Thymus (tissue), 14 donors: Measurements from ENCODE around the gene RNPS1. TPM values are rescaled to one million over a fixed set of nuclear protein-coding genes. Genes with fewer than 3 reads are reported as not detected.

Experiments used
- DNase-seq, 9 donors: peaks; one replicate each; pipeline ENCODE4 v3.0.0-alpha.2; 2013; ENCODE audit warnings: low spot score in 9 of 9, low read depth in 6 of 9, missing footprints in 1 of 9
- H3K27ac ChIP-seq, 2 donors: one replicate each; pipeline ENCODE4 v1.5.1; 2013; ENCODE audit warnings: control low read depth in 1 of 2, low read depth in 1 of 2, low read length in 1 of 2, mild to moderate bottlenecking in 1 of 2, moderate library complexity in 1 of 2
- H3K27me3 ChIP-seq, 2 donors: one replicate each; pipeline ENCODE4 v1.5.1; 2013; ENCODE audit warnings: low read length in 1 of 2; ENCODE audit not compliant: control insufficient read depth in 2 of 2, insufficient read depth in 1 of 2
- H3K36me3 ChIP-seq, 2 donors: one replicate each; pipeline ENCODE4 v1.5.1; 2013; ENCODE audit warnings: low read length in 1 of 2, mild to moderate bottlenecking in 1 of 2, moderate library complexity in 1 of 2; ENCODE audit not compliant: control insufficient read depth in 2 of 2, insufficient read depth in 2 of 2
- H3K4me1 ChIP-seq, 2 donors: one replicate each; pipeline ENCODE4 v1.5.1; 2013; ENCODE audit warnings: low read length in 2 of 2; ENCODE audit not compliant: control insufficient read depth in 2 of 2, insufficient read depth in 2 of 2
- H3K4me3 ChIP-seq, 2 donors: one replicate each; pipeline ENCODE4 v1.5.1; 2013; ENCODE audit warnings: low read length in 2 of 2, control low read depth in 1 of 2, mild to moderate bottlenecking in 1 of 2
- H3K9me3 ChIP-seq, 2 donors: one replicate each; pipeline ENCODE4 v1.5.1; 2013; ENCODE audit warnings: low read length in 1 of 2, mild to moderate bottlenecking in 1 of 2; ENCODE audit not compliant: control insufficient read depth in 2 of 2, insufficient read depth in 1 of 2
- WGBS: extraction: QIAGEN DNeasy Blood & Tissue Kit; methylation state at CpG from one replicate; pipeline ENCODE4 v1.1.7; 2013; 5-methylcytosine and 5-hydroxymethylcytosine counted together
- long read RNA-seq, 10 donors: transcript quantifications; one replicate each; lab custom pipeline, GENCODE V29; 2026
- polyA plus RNA-seq: library from polyadenylated mRNA; stranded (reverse); fragments of 200-250 nt; gene quantifications from one replicate; pipeline ENCODE4 v1.2.3, GENCODE V29; 2013
- total RNA-seq: library from RNA; stranded (reverse); fragments of 120-200 nt; gene quantifications from one replicate; pipeline ENCODE4 v1.2.4, GENCODE V29; 2013
- donor health status: healthy.

The RNPS1 gene
- total RNA-seq (87.2 TPM), polyA plus RNA-seq (130 TPM)
- long read RNA-seq, donor 1, transcript RNPS1-220 (7 exons, 2,037 nt) = major isoform, 5 of 10 reads
- long read RNA-seq, donor 1, partial matches to known transcripts = 0 of 10 reads
- long read RNA-seq, donor 1, other reads (novel, unspliced or antisense) = 0 of 10 reads
- long read RNA-seq, donor 2 = 0 reads
- long read RNA-seq, donor 3, transcript RNPS1-220 (7 exons, 2,037 nt) = major isoform, 29 of 94 reads
- long read RNA-seq, donor 3, transcript RNPS1-219 (6 exons, 1,685 nt) = minor isoform, 7 of 94 reads
- long read RNA-seq, donor 3, transcript RNPS1-202 (8 exons, 2,241 nt) = minor isoform, 23 of 94 reads
- long read RNA-seq, donor 3, partial matches to known transcripts = 24 of 94 reads
- long read RNA-seq, donor 3, other reads (novel, unspliced or antisense) = 0 of 94 reads
- long read RNA-seq, donor 4, transcript RNPS1-220 (7 exons, 2,037 nt) = major isoform, 17 of 41 reads
- long read RNA-seq, donor 4, transcript RNPS1-202 (8 exons, 2,241 nt) = minor isoform, 10 of 41 reads
- long read RNA-seq, donor 4, transcript RNPS1-206 (2 exons, 2,223 nt) = minor isoform, 5 of 41 reads
- long read RNA-seq, donor 4, partial matches to known transcripts = 0 of 41 reads
- long read RNA-seq, donor 4, other reads (novel, unspliced or antisense) = 0 of 41 reads
- long read RNA-seq, donor 5, transcript RNPS1-217 (7 exons, 1,514 nt) = minor isoform, 7 of 120 reads
- long read RNA-seq, donor 5, transcript RNPS1-219 (6 exons, 1,685 nt) = minor isoform, 7 of 120 reads
- long read RNA-seq, donor 5, transcript RNPS1-202 (8 exons, 2,241 nt) = minor isoform, 27 of 120 reads
- long read RNA-seq, donor 5, transcript RNPS1-220 (7 exons, 2,037 nt) = major isoform, 42 of 120 reads
- long read RNA-seq, donor 5, partial matches to known transcripts = 24 of 120 reads
- long read RNA-seq, donor 5, other reads (novel, unspliced or antisense) = 0 of 120 reads
- long read RNA-seq, donor 6, transcript RNPS1-206 (2 exons, 2,223 nt) = minor isoform, 5 of 71 reads
- long read RNA-seq, donor 6, transcript RNPS1-220 (7 exons, 2,037 nt) = minor isoform, 21 of 71 reads
- long read RNA-seq, donor 6, transcript RNPS1-217 (7 exons, 1,514 nt) = minor isoform, 5 of 71 reads
- long read RNA-seq, donor 6, transcript RNPS1-202 (8 exons, 2,241 nt) = major isoform, 26 of 71 reads
- long read RNA-seq, donor 6, partial matches to known transcripts = 0 of 71 reads
- long read RNA-seq, donor 6, other reads (novel, unspliced or antisense) = 0 of 71 reads
- long read RNA-seq, donor 7, transcript RNPS1-219 (6 exons, 1,685 nt) = minor isoform, 7 of 78 reads
- long read RNA-seq, donor 7, transcript RNPS1-220 (7 exons, 2,037 nt) = major isoform, 30 of 78 reads
- long read RNA-seq, donor 7, transcript RNPS1-202 (8 exons, 2,241 nt) = minor isoform, 28 of 78 reads
- long read RNA-seq, donor 7, transcript RNPS1-217 (7 exons, 1,514 nt) = minor isoform, 5 of 78 reads
- long read RNA-seq, donor 7, partial matches to known transcripts = 0 of 78 reads
- long read RNA-seq, donor 7, other reads (novel, unspliced or antisense) = 0 of 78 reads
- long read RNA-seq, donor 8, transcript RNPS1-220 (7 exons, 2,037 nt) = minor isoform, 9 of 35 reads
- long read RNA-seq, donor 8, transcript RNPS1-202 (8 exons, 2,241 nt) = major isoform, 17 of 35 reads
- long read RNA-seq, donor 8, partial matches to known transcripts = 0 of 35 reads
- long read RNA-seq, donor 8, other reads (novel, unspliced or antisense) = 0 of 35 reads
- long read RNA-seq, donor 9, transcript RNPS1-202 (8 exons, 2,241 nt) = minor isoform, 8 of 45 reads
- long read RNA-seq, donor 9, transcript RNPS1-220 (7 exons, 2,037 nt) = major isoform, 24 of 45 reads
- long read RNA-seq, donor 9, partial matches to known transcripts = 0 of 45 reads
- long read RNA-seq, donor 9, other reads (novel, unspliced or antisense) = 0 of 45 reads
- long read RNA-seq, donor 10, transcript RNPS1-202 (8 exons, 2,241 nt) = minor isoform, 19 of 93 reads
- long read RNA-seq, donor 10, transcript RNPS1-220 (7 exons, 2,037 nt) = major isoform, 28 of 93 reads
- long read RNA-seq, donor 10, transcript RNPS1-206 (2 exons, 2,223 nt) = minor isoform, 7 of 93 reads
- long read RNA-seq, donor 10, partial matches to known transcripts = 27 of 93 reads
- long read RNA-seq, donor 10, other reads (novel, unspliced or antisense) = 0 of 93 reads

DNA sequence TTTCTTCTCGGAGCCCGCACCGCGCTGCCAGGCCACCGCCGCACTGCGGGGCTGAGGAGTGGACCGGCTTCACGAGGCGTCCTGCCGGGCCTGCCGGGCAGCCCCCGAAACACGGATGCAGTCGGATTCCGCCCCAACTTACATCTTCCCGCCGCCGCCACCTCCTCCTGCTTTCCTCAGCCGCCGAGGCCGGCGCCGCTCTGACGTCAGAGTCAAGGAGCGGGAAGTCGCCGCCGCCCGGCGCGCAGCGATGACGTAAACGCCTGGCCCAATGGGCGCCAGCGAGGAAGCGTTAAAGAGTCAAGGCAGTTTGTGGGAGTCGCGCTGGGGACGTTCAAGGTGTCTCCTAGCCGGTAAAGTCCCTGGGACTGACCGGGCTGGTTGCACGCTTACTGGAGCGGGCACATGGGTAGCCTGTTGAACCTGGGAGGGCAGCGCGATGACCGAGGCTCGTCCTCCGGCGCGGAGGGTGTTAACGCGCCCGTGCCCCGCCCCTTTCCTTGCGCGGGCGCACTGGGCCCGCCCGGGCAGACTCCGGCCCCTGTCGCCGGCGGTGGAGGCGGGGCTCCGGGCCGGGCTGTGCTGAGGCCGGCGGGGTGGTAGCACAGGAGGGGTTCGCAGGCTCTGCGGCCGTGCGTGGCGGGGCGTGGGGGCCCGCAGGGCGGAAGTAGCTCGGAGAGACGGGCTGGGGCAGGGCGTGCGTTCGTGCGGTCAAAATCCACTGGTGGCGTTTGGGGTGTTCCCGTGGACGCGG, at the start of gene RNPS1:
TSS of gene RNPS1 (minus strand) at position 214 of the 754 bp plus-strand sequence. CDS start 3,483 bp downstream, outside the sequence.
- H3K4me1 ChIP-seq = peaks cover 4 to 17% of the 10 kb centered on the region in 2 donors
- H3K27ac ChIP-seq = peak within 1 kb of the TSS; percentile 95 to 99
- H3K4me3 ChIP-seq = peak within 1 kb of the TSS; percentile 61 to 88
- 2% methylated on average over 88 of the region's 88 CpGs for WGBS
- DNase-seq = peak; percentile 94 to 98 (median 96)
- H3K36me3 ChIP-seq = peaks cover 13 to 25% of the 10 kb centered on the region in 2 donors
- H3K9me3 ChIP-seq = no peaks in the 10 kb centered on the region
- no peaks in the 10 kb centered on the region for H3K27me3 ChIP-seq

GRCh38 chr16:2317231-2318020, 49.5 kb upstream of the RNPS1 start:
- DNase-seq = no peak

DNA sequence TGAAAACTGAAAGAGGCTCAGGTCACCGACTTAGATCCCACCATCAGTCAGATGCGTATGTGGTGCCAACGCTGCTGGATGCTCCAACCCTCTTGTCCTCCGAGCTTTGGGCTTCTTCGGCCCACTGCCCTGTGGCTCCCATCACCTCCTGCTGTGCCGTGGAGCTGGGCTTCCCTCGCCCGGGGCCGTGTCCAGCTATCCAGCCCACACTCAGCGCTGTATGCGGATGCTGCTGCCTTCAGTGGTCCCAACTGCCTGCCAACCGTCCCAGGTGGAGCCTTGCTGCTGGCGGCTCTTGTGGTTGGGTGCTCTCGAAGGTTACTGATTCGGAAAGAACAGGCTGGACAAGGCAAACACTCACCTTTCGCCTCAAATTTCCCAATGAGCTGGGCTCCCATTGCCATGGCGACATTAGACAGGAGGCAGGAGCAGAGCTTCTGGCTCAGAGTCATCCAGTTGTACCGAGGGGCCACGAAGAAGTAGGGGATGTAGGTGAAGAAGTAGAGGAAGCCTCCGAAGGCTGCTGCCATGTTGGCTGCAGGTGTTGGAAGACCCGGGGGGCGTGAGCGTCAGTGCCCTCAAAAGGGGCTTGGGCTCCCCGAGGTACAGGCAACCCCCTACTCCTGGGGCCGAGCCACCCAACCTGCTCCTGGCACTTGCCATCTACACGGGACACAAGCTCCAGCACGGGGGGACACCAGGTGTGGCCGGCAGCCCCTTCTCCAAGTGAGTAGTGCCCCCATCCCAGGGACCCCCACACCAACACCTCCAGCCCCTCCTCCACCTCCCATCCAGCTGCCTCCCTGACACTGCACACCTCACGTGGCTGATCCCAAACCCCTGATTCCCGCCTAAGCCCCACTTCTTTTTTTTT, 40.4 kb upstream of the RNPS1 start:
- no peaks in the 10 kb centered on the region for H3K27me3 ChIP-seq
- DNase-seq = no peak
- H3K27ac ChIP-seq = no peak overlapping the region
- H3K4me3 ChIP-seq = no peak overlapping the region
- 96% methylated on average over 30 of the region's 30 CpGs for WGBS
- H3K36me3 ChIP-seq = no peaks in the 10 kb centered on the region
- no peaks in the 10 kb centered on the region for H3K9me3 ChIP-seq
- no peaks in the 10 kb centered on the region for H3K4me1 ChIP-seq

More at GRCh38 chr16:2317231-2318020, 49.5 kb upstream of the RNPS1 start:
- H3K4me1 ChIP-seq = no peaks in the 10 kb centered on the region
- WGBS = 96% methylated on average over 26 of the region's 26 CpGs
- H3K27ac ChIP-seq = no peak overlapping the region
- no peaks in the 10 kb centered on the region for H3K36me3 ChIP-seq
- no peak overlapping the region for H3K4me3 ChIP-seq
- H3K27me3 ChIP-seq = no peaks in the 10 kb centered on the region
- H3K9me3 ChIP-seq = no peaks in the 10 kb centered on the region

GRCh38 chr16:2299915-2300192, 31.9 kb upstream of the RNPS1 start:
- Histone ChIP-seq H3K36me3 (no peaks in the 10 kb centered on the region), H3K9me3 (no peaks in the 10 kb centered on the region), H3K4me3 (no peak overlapping the region), H3K27me3 (no peaks in the 10 kb centered on the region), H3K27ac (no peak overlapping the region), H3K4me1 (no peaks in the 10 kb centered on the region)
- whole genome bisulfite sequencing = 90% methylated on average over 10 of the region's 10 CpGs
- DNase-seq = no peak

DNA sequence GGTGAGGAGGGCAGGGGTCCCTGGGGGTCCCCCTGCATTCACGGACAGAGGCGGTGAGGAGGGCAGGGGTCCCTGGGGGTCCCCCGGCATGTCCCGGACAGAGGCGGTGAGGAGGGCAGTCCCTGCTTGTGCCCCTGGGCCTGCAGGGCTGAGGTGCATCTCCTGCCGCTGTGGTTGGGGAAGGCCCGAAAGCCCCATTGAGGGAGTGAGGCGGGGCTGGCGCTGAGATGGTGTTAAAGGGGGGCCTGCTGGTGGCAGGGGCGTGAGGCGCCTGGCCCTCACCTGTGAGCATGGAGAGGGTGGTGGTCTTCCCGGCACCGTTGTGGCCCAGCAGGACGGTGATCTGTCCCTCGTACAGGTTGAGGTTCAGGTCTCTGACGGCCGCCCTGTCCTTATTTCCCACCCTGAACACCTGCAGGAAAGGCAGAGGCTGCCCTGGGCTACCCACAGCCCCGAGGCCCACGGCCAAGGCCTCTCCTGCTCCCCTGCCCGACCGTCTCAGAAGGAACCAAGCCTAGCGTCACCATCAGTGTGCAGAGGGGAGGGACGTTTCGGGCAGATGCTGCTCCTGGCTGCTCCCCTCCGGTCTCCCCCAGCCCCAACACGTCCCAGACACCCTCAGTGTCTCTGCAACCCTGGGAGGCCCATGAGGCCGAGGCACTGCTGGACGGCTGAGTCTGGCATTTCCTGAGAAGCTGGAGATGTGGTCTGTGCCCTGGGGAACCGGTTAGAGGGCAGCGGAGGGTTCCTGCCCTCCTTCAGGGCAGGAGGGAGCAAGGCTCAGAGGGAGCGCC, 31.4 kb upstream of the RNPS1 start:
- H3K27me3 ChIP-seq = no peaks in the 10 kb centered on the region
- DNase-seq = no peak
- H3K27ac ChIP-seq = no peak overlapping the region
- no peaks in the 10 kb centered on the region for H3K4me1 ChIP-seq
- no peaks in the 10 kb centered on the region for H3K36me3 ChIP-seq
- H3K4me3 ChIP-seq = no peak overlapping the region
- no peaks in the 10 kb centered on the region for H3K9me3 ChIP-seq
- 92% methylated on average over 31 of the region's 31 CpGs for WGBS

DNA sequence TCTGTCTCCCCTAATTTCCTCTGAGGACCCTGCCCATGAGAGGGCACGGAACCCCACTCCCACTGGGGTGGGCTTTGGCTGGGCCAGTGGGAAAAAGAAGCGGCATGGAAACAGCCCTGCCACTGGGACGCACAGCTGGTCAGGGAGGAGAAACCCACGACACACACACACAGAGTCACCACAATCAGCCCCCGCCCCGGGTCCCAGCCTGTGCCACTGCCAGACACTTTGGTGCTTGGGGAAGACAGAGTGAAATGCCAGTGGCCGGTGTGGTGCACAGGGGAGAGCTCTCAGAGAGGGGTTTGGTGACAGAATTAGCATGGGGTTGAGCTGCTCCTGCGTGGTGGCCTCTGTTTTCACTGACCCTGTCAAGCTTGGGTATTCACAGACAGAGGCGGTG, 30.7 kb upstream of the RNPS1 start:
- no peaks in the 10 kb centered on the region for H3K4me1 ChIP-seq
- no peaks in the 10 kb centered on the region for H3K27me3 ChIP-seq
- H3K4me3 ChIP-seq = no peak overlapping the region
- DNase-seq = no peak
- WGBS = 94% methylated on average over 9 of the region's 9 CpGs
- no peaks in the 10 kb centered on the region for H3K36me3 ChIP-seq
- H3K27ac ChIP-seq = no peak overlapping the region
- no peaks in the 10 kb centered on the region for H3K9me3 ChIP-seq
